PC-3 (cell line): ENCODE data around the gene PLCL1. TPM values are rescaled to one million over a fixed set of nuclear protein-coding genes. Genes with fewer than 3 reads are reported as not detected.

Experiments used
- ATAC-seq: fragments of 200-7000 bp; cut with Tn5 transposase; 2 replicates; pipeline ENCODE4 v1.9.1; 2020; ENCODE audit warnings: mild to moderate bottlenecking, moderate library complexity
- BruUV-seq: library from RNA; stranded (reverse); fragments of 400-500 nt; replicated peaks from 2 replicates; lab custom pipeline; 2021; lab: Mats Ljungman, UMichigan
- CTCF ChIA-PET: fragments of 300-600 bp; sonication (Branson Sonifier 250); formaldehyde crosslinking; loops from one replicate; lab custom pipeline; 2022; ENCODE audit warnings: antibody characterized with exemption; lab: Charles Lee
- POLR2A ChIA-PET: fragments of 300-600 bp; sonication (Branson Sonifier 250); formaldehyde crosslinking; loops from one replicate; lab custom pipeline; 2022; ENCODE audit warnings: antibody characterized with exemption; ENCODE audit not compliant: unreplicated experiment; lab: Charles Lee
- DNase-seq: peaks from one replicate; pipeline ENCODE4 v3.0.0-alpha.2; 2015
- H2AFZ ChIP-seq: fragments of 300-600 bp; sonication (generic); 2 replicates; pipeline ENCODE4 v1.6.0; 2016; ENCODE audit warnings: antibody characterized with exemption, low read length
- H3F3A ChIP-seq: fragments of 300-600 bp; sonication (generic); one replicate; pipeline ENCODE4 v1.6.0; 2017; ENCODE audit warnings: antibody characterized with exemption, low read length, control low read depth, mild to moderate bottlenecking; ENCODE audit not compliant: unreplicated experiment
- H3K27ac ChIP-seq: fragments of 300-600 bp; sonication (generic); 2 replicates; pipeline ENCODE4 v1.5.1; 2016; ENCODE audit warnings: mild to moderate bottlenecking, low read length
- H3K27me3 ChIP-seq: fragments of 300-600 bp; sonication (generic); 2 replicates; pipeline ENCODE4 v1.6.1; 2016; ENCODE audit warnings: low read length, mixed read lengths
- H3K36me3 ChIP-seq: fragments of 300-600 bp; sonication (generic); 2 replicates; pipeline ENCODE4 v1.6.1; 2016; ENCODE audit warnings: low read depth, mixed run types, low read length, mixed read lengths
- H3K4me1 ChIP-seq: fragments of 300-600 bp; sonication (generic); 2 replicates; pipeline ENCODE4 v1.5.1; 2016; ENCODE audit warnings: low read length; ENCODE audit not compliant: insufficient read depth
- H3K4me2 ChIP-seq: fragments of 300-600 bp; sonication (generic); 2 replicates; pipeline ENCODE4 v1.6.0; 2016; ENCODE audit warnings: low read length
- H3K4me3 ChIP-seq: fragments of 300-600 bp; sonication (generic); 2 replicates; pipeline ENCODE4 v1.5.1; 2016; ENCODE audit warnings: mild to moderate bottlenecking, low read length, mixed read lengths
- H3K79me2 ChIP-seq: fragments of 300-600 bp; sonication (generic); 2 replicates; pipeline ENCODE4 v1.6.1; 2017; ENCODE audit warnings: low read length, mixed read lengths
- H3K9ac ChIP-seq: fragments of 300-600 bp; sonication (generic); 2 replicates; pipeline ENCODE4 v1.6.0; 2016; ENCODE audit warnings: mild to moderate bottlenecking, low read length
- H3K9me2 ChIP-seq: fragments of 300-600 bp; sonication (generic); replicated peaks from 2 replicates; pipeline ENCODE4 v1.6.1; 2016; ENCODE audit warnings: mixed run types, low read length, mixed read lengths
- H3K9me3 ChIP-seq: fragments of 300-600 bp; sonication (generic); 2 replicates; pipeline ENCODE4 v1.6.1; 2016; ENCODE audit warnings: low read length, mixed read lengths
- H4K20me1 ChIP-seq: fragments of 300-600 bp; sonication (generic); 2 replicates; pipeline ENCODE4 v1.6.1; 2016; ENCODE audit warnings: low read length, mixed read lengths
- CTCF ChIP-seq: fragments of 300-600 bp; sonication (generic); conservative IDR thresholded peaks from 2 replicates; pipeline ENCODE4 v1.5.1; 2017; ENCODE audit warnings: antibody characterized with exemption, low read depth, mild to moderate bottlenecking, low read length
- EZH2 ChIP-seq: fragments of 300-600 bp; sonication (generic); IDR thresholded peaks from one replicate; pipeline ENCODE4 v1.6.1; 2017; ENCODE audit warnings: antibody characterized with exemption, mild to moderate bottlenecking, low read length; ENCODE audit not compliant: unreplicated experiment
- EZH2phosphoT487 ChIP-seq: fragments of 300-600 bp; sonication (generic); IDR thresholded peaks from 2 replicates; pipeline ENCODE4 v1.6.1; 2018; ENCODE audit warnings: mild to moderate bottlenecking, antibody characterized with exemption, low read length, borderline replicate concordance
- intact Hi-C: fragments of 100-400 bp; cut with micrococcal nuclease; formaldehyde crosslinking; loops from 2 replicates; pipeline ENCODE4 v1.9.0; 2023
- total RNA-seq: library from RNA; depleted of rRNA; stranded (reverse); fragments of >200 nt; gene quantifications from 2 replicates; pipeline ENCODE4 v1.2.3, GENCODE V29; 2014

The PLCL1 gene
- total RNA-seq, 1 experiment from 2014 or later, result not detected

GRCh38 chr2:197804758-197805714 lies 643 bp downstream of the PLCL1 start:
- TF ChIP-seq CTCF (no peak), EZH2phosphoT487 (peak; percentile 40; the same call in 1 of the 2 replicates), EZH2 (peak; percentile 96)
- no TSS peak for BruUV-seq
- H3K9ac ChIP-seq, result no peak overlapping the region

GRCh38 chr2:197805715-197806633 lies 1.6 kb downstream of the PLCL1 start:
- no peaks in the 10 kb centered on the region for H3K9me2 ChIP-seq
- H3K27me3 ChIP-seq, result peaks cover 75% of the 10 kb centered on the region
- BruUV-seq, result no TSS peak
- no peaks in the 10 kb centered on the region for H3K79me2 ChIP-seq
- CTCF ChIA-PET, result no interaction called here
- H3K4me1 ChIP-seq, result peaks cover 9% of the 10 kb centered on the region; the same call in 1 of the 2 replicates
- no peak overlapping the region for H3K27ac ChIP-seq
- no peak overlapping the region for H2AFZ ChIP-seq
- no peak for TF ChIP-seq EZH2
- TF ChIP-seq EZH2phosphoT487, result no peak
- TF ChIP-seq CTCF, result no peak
- intact Hi-C loops, result no loop called here
- H3K4me3 ChIP-seq, result no peak overlapping the region
- peak overlapping the region; percentile 98; the same call in 1 of the 2 replicates for H3K4me2 ChIP-seq
- no peaks in the 10 kb centered on the region for H4K20me1 ChIP-seq
- no peak for DNase-seq
- ATAC-seq, result no peak
- POLR2A ChIA-PET, result no interaction called here
- no peaks in the 10 kb centered on the region for H3F3A ChIP-seq
- H3K9me3 ChIP-seq, result no peaks in the 10 kb centered on the region
- no peak overlapping the region for H3K9ac ChIP-seq
- H3K36me3 ChIP-seq, result no peaks in the 10 kb centered on the region

More at GRCh38 chr2:197804758-197805714, 643 bp downstream of the PLCL1 start:
- no peaks in the 10 kb centered on the region for H3K36me3 ChIP-seq
- peak overlapping the region; percentile 70 for H3K4me3 ChIP-seq
- H3K9me2 ChIP-seq, result no peaks in the 10 kb centered on the region
- H3K79me2 ChIP-seq, result no peaks in the 10 kb centered on the region
- H3K4me1 ChIP-seq, result peaks cover 9% of the 10 kb centered on the region; the same call in 1 of the 2 replicates
- intact Hi-C loops, result no loop called here
- DNase-seq (no peak), ATAC-seq (peak; percentile 32)
- H3K4me2 ChIP-seq, result peak overlapping the region; percentile 98
- peak overlapping the region; percentile 87 for H2AFZ ChIP-seq
- no peaks in the 10 kb centered on the region for H3K9me3 ChIP-seq
- H3F3A ChIP-seq, result no peaks in the 10 kb centered on the region
- no peaks in the 10 kb centered on the region for H4K20me1 ChIP-seq
- POLR2A ChIA-PET, result interaction anchor here (0.6 kb wide), 1 partner anchor 289 kb away, joined by 3 read pairs; no protein-coding TSS in a partner anchor
- H3K27me3 ChIP-seq, result peaks cover 71% of the 10 kb centered on the region
- CTCF ChIA-PET, result interaction anchor here (0.6 kb wide), 1 partner anchor 9 kb away, joined by 3 read pairs; no protein-coding TSS in a partner anchor
- no peak overlapping the region for H3K27ac ChIP-seq
